Left colon (tissue), 2 donors: ENCODE data around the gene ARHGEF40. TPM values are rescaled to one million over a fixed set of nuclear protein-coding genes. Genes with fewer than 3 reads are reported as not detected.

ENCODE experiments used
- ATAC-seq: fragments of 200-7000 bp; cut with Tn5 transposase; one replicate; pipeline ENCODE4 v1.9.1; 2020; ENCODE audit warnings: mild to moderate bottlenecking, moderate library complexity
- DNase-seq, 2 donors: peaks; one replicate each; pipeline ENCODE4 v3.0.0-alpha.2; 2020
- intact Hi-C, 2 donors: fragments of 100-400 bp; cut with DNase I in 1 of 2; cut with micrococcal nuclease in 1 of 2; formaldehyde crosslinking; loops; one replicate each; pipeline versions ENCODE4 v1.11.2 to v1.14.0; 2022; cut with DNase I, micrococcal nuclease
- long read RNA-seq: library from polyadenylated mRNA; unstranded; transcript quantifications from one replicate; pipeline ENCODE4 v2.0.0, GENCODE V29; 2021
- total RNA-seq, 2 donors: library from RNA; stranded (reverse); fragmentation: NEBNext Ultra II Directional; extraction: Animal tissue kit (Norgen Biotek cat#: 25700); gene quantifications; one replicate each; pipeline ENCODE4 v1.2.1, GENCODE V29; 2021
- donor health status: DM: no; HTN: no; CAD: no.
- donor health status: DM: yes; HTN: yes; CAD: no.

The ARHGEF40 gene
- total RNA-seq, result 10 to 100 TPM; 37.2 to 40.8 TPM
- long read RNA-seq, full-length matches to known transcripts, result 1 of 28 reads
- long read RNA-seq, partial matches to known transcripts, result 21 of 28 reads
- long read RNA-seq, other reads (novel, unspliced or antisense), result 6 of 28 reads

DNA sequence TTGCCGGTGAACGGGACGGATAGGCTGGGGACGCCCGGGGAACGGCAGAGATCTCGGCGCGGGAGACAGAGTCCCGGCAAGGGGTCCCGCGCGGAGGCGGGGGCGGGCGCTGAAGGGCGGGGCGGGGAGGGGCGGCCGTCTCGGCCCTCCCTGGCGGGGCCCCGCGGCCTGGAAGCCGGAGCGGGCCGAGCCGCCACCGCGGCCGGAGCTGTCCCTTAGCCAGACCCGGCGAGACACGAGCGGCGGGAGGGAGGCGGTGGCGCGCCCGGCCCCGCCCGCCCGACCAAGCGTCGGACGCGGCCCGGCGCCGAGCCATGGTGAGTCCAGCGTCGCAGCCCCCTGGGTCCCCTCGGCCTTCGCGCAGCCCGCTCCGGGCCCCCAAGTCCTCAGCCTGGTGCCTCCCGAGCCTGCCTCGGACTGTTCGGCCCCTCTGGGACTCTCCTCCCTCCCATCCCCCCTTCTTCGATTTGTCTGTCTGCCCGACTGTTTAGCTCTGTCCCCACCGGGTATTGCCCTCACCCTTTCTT lies at the start of gene ARHGEF40:
TSS of gene ARHGEF40 (plus strand) at position 222 of the 527 bp plus-strand sequence. CDS start at position 315, 93 bp downstream.
- ATAC-seq, result peak; percentile 45
- intact Hi-C loops, result no loop called here
- peak in 1 of 2 donors; percentile 69 for DNase-seq

- DNase-seq, result no peak
- intact Hi-C loops, result loop anchor here in 1 of 2 donors (5.0 kb wide), 1 partner anchor 76 kb away; the partner anchor contains the start of gene ZNF219
- ATAC-seq, result no peak
These were observed 49.0 kb upstream of the ARHGEF40 start for GRCh38 chr14:21020977-21021545.

DNA sequence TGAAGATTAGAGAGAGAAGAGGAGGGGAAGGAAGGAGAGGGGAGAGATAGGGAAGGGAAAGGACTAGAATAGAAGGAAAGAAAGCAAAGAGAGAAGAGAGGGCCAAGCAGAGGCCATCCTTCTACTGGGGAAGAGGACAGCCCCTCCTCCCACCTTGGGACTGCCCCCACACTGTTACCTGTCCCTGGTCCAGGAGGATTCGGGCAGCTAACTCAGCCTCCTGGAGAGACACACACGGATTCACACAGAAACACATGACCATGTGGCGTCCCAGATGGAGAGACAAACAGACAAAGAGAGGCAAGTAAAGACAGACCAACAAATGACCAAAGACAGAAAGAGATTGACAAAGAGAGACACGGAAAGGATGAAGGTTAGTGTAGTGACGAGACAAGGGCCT lies 47.4 kb upstream of the ARHGEF40 start:
- no peak for DNase-seq
- intact Hi-C loops, result loop anchor here in 1 of 2 donors (5.0 kb wide), 1 partner anchor 75 kb away; the partner anchor contains the start of gene ZNF219
- no peak for ATAC-seq

DNA sequence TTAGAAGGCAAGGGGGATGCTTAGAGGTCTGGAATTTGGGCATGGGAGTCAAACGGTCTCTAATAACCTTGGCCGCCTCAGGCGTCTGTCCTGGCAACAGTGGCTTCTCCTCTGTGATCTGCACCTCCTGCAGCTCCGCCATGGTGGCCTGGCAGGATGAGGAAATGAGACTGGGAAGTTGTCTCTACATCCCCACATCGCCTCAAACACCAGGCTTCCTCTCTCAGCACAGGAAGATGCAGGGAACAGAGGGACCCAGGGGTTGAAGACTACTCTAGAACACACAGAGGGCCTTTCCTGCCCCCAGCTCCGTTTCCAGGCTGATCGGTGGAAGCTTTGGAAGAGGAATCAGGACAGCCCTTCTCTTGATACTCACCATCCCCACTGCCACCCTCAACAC lies 46.9 kb upstream of the ARHGEF40 start:
- DNase-seq, result no peak
- no peak for ATAC-seq
- intact Hi-C loops, result loop anchor here in 1 of 2 donors (5.0 kb wide), 1 partner anchor 74 kb away; the partner anchor contains the start of gene ZNF219

DNA sequence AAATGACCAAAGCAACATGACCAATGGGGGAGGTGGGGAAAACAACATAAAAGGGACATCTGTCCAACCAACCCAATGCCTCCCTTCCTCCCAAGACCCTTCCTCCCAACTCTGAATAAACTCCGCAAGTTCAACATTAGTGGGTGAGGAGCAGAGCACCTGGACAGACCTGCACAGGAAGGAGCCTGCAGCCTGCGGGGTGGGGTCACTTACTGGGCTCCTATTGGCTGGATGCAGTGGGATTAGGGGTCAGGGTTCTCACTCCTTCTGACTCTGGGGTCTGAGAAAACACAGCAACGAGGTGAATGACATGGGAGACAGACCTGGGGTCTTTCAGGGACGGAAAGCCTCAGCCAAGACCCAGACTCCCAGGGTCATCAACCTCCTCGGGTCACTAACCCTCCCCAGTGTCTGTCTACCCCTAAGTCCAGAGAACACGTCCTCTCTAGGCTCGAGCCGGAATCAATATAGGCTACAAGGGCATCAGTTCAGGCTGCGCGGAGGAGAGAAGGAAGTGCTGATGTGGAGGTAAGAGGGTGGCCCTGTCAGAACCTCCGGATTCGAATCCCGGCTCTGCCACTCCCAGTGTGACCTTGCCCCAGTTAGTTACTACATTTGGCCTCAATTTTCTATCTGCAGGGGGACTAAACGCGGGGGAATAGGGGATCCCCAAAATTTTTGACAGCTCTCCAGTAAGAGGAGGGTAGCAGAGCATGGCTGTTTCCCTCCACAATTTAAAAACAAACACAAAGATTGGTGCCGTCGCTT lies 46.1 kb upstream of the ARHGEF40 start:
- ATAC-seq (peak; percentile 68), DNase-seq (peak in 1 of 2 donors; percentile 58)
- intact Hi-C loops, result loop anchor here in 1 of 2 donors (5.0 kb wide), 1 partner anchor 73 kb away; the partner anchor contains the start of gene ZNF219

DNA sequence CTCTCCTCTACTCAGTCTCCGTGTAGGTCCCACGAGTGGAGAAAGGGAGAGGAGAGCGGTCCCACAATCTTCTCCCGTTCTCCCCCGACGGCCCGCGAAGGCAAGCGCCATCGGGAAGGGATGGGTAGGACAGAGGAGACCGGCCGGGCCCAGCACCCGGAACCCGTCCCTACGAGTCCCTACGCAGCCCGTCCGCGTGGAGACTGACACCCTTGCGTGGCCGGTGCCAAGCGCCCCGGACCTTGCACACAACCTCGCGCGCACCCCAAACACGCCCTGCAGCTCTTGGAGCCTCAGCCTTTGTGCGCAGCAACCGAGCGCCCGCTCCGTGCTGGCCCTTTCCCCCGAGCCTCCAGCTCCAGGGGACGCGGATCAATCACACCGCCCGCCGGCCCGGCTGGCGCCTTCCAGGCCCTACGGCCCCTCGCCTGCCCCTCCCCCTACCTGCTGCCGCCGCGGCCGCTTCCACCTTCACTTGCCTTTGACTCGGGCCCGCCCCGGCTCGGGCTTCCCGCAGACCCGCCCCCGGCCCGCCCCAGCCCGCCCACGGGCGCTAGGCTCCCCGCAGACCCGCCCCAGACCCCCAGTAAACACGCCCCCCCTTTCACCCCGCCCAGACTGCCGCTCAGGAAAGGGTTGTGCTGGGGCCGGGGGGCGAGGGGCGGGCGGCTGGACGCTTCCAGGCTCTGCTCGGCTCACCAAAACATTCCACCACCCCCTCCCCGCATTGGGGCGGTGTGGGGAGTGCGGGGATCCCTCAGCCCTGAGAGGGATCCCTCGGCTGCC lies 45.3 kb upstream of the ARHGEF40 start, which contains the start of gene NDRG2:
TSS of gene NDRG2 (minus strand) at position 477 of the 786 bp plus-strand sequence. CDS start 1,746 bp downstream, outside the sequence.
- intact Hi-C loops, result loop anchor here in 1 of 2 donors (5.0 kb wide), 1 partner anchor 73 kb away; the partner anchor contains the start of gene ZNF219
- DNase-seq, result peak; percentile 88 to 92
- peak; percentile 88 for ATAC-seq

DNA sequence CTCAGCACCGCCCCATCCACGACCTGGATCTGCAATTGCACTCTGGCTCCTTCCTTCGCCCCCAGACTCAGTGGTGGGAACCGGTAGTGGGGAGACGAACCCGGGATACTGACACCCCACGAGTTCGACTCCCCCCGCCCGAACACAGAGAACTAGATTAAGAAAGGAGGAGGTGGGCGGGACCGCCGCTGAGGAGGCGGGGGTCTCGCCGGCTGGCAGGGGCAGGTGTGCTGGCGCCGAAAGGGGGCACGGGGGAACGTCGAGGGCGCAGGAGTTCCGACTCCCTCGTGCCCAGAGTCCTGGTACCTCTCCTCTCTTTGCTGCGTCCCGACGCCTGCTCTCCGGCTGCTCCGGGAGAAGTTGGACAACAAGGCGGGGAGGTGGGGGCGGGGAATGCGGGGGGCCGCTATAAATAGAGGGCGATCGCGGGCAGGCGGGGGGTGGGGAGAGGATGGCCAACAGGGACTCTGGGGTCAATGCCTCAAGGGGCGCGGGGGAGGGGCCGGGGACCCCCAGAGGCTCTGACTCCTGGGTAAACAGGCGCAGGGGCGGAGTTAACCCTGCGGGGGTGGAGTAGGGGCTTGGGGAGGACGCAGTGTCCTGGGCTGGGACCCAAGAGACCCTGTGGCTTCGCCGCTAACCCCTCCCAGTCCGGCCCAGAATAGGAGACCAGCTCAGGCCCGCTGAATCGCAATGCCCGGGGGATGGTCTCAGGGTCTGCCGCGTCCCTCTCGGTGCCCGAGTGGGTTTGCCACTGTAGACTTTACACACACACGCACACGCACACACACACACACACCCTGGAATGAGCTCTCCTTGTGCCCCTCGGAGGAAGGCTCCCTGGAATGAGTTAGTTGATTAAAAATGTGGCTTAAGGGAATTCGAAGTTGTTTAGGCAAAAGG lies 44.5 kb upstream of the ARHGEF40 start:
- intact Hi-C loops, result no loop called here
- peak; percentile 28 for ATAC-seq
- DNase-seq, result peak; percentile 60 to 69

- DNase-seq (no peak), ATAC-seq (no peak)
- intact Hi-C loops, result no loop called here
These were observed 43.7 kb upstream of the ARHGEF40 start for GRCh38 chr14:21026274-21026987.

- ATAC-seq (no peak), DNase-seq (no peak)
- intact Hi-C loops, result no loop called here
These were observed 43.2 kb upstream of the ARHGEF40 start for GRCh38 chr14:21026988-21027315.

DNA sequence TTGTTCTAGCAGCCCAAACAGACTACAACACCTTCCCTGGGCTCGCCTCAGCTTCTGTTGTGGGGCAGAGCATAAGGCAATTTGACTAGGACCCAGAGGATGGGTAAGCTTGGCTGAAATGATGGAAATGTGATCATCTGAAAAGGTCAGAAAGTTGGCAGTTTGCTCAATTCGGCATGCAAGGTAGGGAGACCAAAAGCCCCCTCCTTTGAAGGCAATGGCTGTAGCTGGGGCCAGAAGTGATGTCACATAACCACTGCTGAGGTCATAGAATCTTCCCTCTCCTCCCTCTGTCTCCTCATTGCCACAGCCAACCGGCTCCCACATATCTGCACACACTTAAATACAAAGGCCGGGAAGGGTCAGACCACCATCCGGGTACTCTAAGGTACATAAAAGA lies 40.2 kb upstream of the ARHGEF40 start, which contains the start of gene TPPP2:
TSS of gene TPPP2 (plus strand) at position 301 of the 400 bp plus-strand sequence. CDS start 365 bp downstream, outside the sequence.
- DNase-seq (no peak), ATAC-seq (no peak)
- intact Hi-C loops, result no loop called here

- ATAC-seq (no peak), DNase-seq (no peak)
- intact Hi-C loops, result no loop called here
These were observed 39.6 kb upstream of the ARHGEF40 start for GRCh38 chr14:21030531-21030930.

GRCh38 chr14:21032326-21033132 lies 37.6 kb upstream of the ARHGEF40 start:
- no peak for DNase-seq
- ATAC-seq, result no peak

DNA sequence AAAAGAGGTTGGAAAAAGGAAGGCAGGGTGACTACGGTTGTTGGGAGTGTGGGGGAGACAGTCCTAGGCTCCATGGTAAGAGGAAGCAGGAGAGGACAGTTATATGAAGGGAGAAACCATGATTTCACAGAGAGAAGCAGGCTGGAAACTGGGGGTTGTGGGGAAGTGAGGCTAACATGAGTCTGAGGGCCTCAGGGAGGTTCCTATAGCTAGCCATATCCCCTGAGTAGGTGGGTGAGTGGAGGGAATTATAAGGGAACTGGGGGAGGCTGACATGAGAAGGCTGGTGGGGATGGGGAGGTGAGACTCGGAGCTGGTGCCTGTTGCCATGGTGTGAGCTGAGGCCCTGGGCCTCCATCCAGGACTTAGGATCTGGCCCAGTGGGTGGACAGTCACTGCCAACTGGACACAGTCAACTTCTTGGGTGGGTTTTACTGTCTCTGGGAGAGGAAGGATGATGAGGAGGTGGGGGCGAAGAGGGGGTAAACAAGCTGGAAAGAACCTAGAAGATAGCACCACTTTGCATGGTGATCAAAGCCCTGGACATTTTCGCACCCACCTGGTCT lies 36.9 kb upstream of the ARHGEF40 start:
- no peak for ATAC-seq
- DNase-seq, result no peak
- intact Hi-C loops, result no loop called here

More at GRCh38 chr14:21032326-21033132, 37.6 kb upstream of the ARHGEF40 start:
- intact Hi-C loops, result no loop called here

DNA sequence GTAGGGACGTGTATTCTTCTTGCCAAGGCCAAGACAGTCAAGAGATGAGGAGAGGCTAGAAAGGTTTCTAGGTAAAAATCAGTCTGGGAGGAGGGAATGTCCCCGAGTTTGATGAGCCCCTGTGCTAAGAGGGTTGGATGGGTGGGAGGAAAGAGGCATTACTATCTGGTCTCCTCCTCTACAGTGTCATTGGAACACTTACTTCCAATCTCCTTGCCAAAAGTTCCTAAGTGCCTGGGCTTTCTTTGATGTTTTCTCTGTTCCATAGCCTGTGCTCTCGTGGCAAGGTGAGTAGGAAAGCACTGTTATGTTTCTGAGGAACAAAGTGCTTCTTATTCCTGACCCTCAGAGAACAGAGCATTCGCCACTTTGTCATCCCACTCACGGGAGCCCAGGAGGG lies 35.4 kb upstream of the ARHGEF40 start, which contains the start of gene RNASE13:
TSS of gene RNASE13 (minus strand) at position 101 of the 400 bp plus-strand sequence. CDS start 519 bp downstream, outside the sequence.
- DNase-seq, result no peak
- no peak for ATAC-seq
- intact Hi-C loops, result no loop called here

GRCh38 chr14:21036751-21037150 lies 33.4 kb upstream of the ARHGEF40 start:
- ATAC-seq (no peak), DNase-seq (no peak)
- intact Hi-C loops, result no loop called here

GRCh38 chr14:21037156-21037555 lies 32.9 kb upstream of the ARHGEF40 start:
- intact Hi-C loops, result no loop called here
- DNase-seq, result no peak
- no peak for ATAC-seq
